OCI-LY7 (cell line): ENCODE results near the gene FTO. TPM values are rescaled to one million over a fixed set of nuclear protein-coding genes. Genes with fewer than 3 reads are reported as not detected.

ENCODE experiments used
- BruUV-seq: library from RNA; stranded (reverse); fragments of 400-500 nt; replicated peaks from 2 replicates; lab custom pipeline; 2021; lab: Mats Ljungman, UMichigan
- CTCF ChIA-PET: fragments of 300-600 bp; sonication (Branson Sonifier 250); formaldehyde crosslinking; loops from one replicate; lab custom pipeline; 2022; ENCODE audit warnings: antibody characterized with exemption; ENCODE audit not compliant: unreplicated experiment; lab: Charles Lee
- POLR2A ChIA-PET: fragments of 300-600 bp; sonication (Branson Sonifier 250); formaldehyde crosslinking; loops from one replicate; lab custom pipeline; 2022; ENCODE audit warnings: antibody characterized with exemption; lab: Charles Lee
- DNase-seq: peaks from one replicate; pipeline ENCODE4 v3.0.0-alpha.2; 2015; ENCODE audit warnings: low spot score
- H2AFZ ChIP-seq: fragments of 200-600 bp; sonication (generic), shearing (Covaris generic); 2 replicates; pipeline ENCODE4 v1.6.1; 2014; ENCODE audit warnings: mild to moderate bottlenecking, antibody characterized with exemption, low read length, moderate library complexity
- H3K27ac ChIP-seq: fragments of 200-600 bp; sonication (generic); 2 replicates; pipeline ENCODE4 v1.5.1; 2014; ENCODE audit warnings: mixed run types, low read depth, mild to moderate bottlenecking, moderate library complexity, low read length, inconsistent platforms; ENCODE audit not compliant: poor library complexity, severe bottlenecking
- H3K36me3 ChIP-seq: fragments of 200-600 bp; sonication (generic); 2 replicates; pipeline ENCODE4 v1.6.1; 2014; ENCODE audit warnings: mild to moderate bottlenecking, antibody characterized with exemption, low read length, moderate library complexity, mixed read lengths; ENCODE audit not compliant: insufficient read depth
- H3K4me1 ChIP-seq: fragments of 200-600 bp; sonication (generic); 2 replicates; pipeline ENCODE4 v1.5.1; 2014; ENCODE audit warnings: mild to moderate bottlenecking, low read length; ENCODE audit not compliant: insufficient read depth, poor library complexity, severe bottlenecking
- H3K4me2 ChIP-seq: fragments of 200-600 bp; sonication (generic); 2 replicates; pipeline ENCODE4 v1.6.1; 2014; ENCODE audit warnings: mild to moderate bottlenecking, low read length
- H3K4me3 ChIP-seq: fragments of 200-600 bp; sonication (generic); 2 replicates; pipeline ENCODE4 v1.5.1; 2014; ENCODE audit warnings: mild to moderate bottlenecking, low read depth, low read length; ENCODE audit not compliant: poor library complexity, severe bottlenecking
- H3K79me2 ChIP-seq: fragments of 200-600 bp; sonication (generic); 2 replicates; pipeline ENCODE4 v1.6.1; 2016; ENCODE audit warnings: low read depth, mild to moderate bottlenecking, low read length, moderate library complexity, mixed read lengths; ENCODE audit not compliant: insufficient read depth
- H3K9me2 ChIP-seq: fragments of 200-600 bp; sonication (generic); 2 replicates; pipeline ENCODE4 v1.6.1; 2016; ENCODE audit warnings: mild to moderate bottlenecking, low read length, mixed read lengths; ENCODE audit not compliant: insufficient read depth
- H3K9me3 ChIP-seq: fragments of 200-600 bp; sonication (generic); 2 replicates; pipeline ENCODE4 v1.6.1; 2014; ENCODE audit warnings: mild to moderate bottlenecking, mixed run types, low read length, mixed read lengths
- H4K20me1 ChIP-seq: fragments of 200-600 bp; sonication (generic); 2 replicates; pipeline ENCODE4 v1.6.1; 2014; ENCODE audit warnings: mild to moderate bottlenecking, antibody characterized with exemption, low read length, moderate library complexity, mixed read lengths; ENCODE audit not compliant: insufficient read depth
- CTCF ChIP-seq: fragments of 200-600 bp; sonication (generic); conservative IDR thresholded peaks from 2 replicates; pipeline ENCODE4 v1.5.1; 2014; ENCODE audit warnings: mild to moderate bottlenecking, antibody characterized with exemption, low read length, moderate library complexity, mixed read lengths
- EZH2phosphoT487 ChIP-seq: fragments of 200-600 bp; sonication (generic); IDR thresholded peaks from 2 replicates; pipeline ENCODE4 v1.6.1; 2018; ENCODE audit warnings: low read depth, borderline replicate concordance, mild to moderate bottlenecking, mixed run types, antibody characterized with exemption, low read length, moderate library complexity, mixed read lengths
- intact Hi-C: fragments of 100-400 bp; cut with micrococcal nuclease; formaldehyde crosslinking; loops from one replicate; pipeline ENCODE4 v1.10.0; 2022; ENCODE audit not compliant: unreplicated experiment
- total RNA-seq, 2 experiments: library from RNA; depleted of rRNA in 1 of 2; stranded (reverse); fragments of >200 nt in 1 of 2; shearing (Covaris generic) in 1 of 2; gene quantifications; 2 replicates each; pipeline ENCODE4 v1.2.3, GENCODE V29; 2014 to 2022

FTO gene
- total RNA-seq, 2 experiments from 2014 or later = 57.1 to 68.0 TPM

GRCh38 chr16:53753431-53753830 is 49.5 kb downstream of the FTO start:
- no TSS peak for BruUV-seq
- Histone ChIP-seq H3K4me3 (no peak overlapping the region), H3K79me2 (no peaks in the 10 kb centered on the region), H3K9me2 (no peaks in the 10 kb centered on the region), H3K27ac (no peak overlapping the region), H3K9me3 (no peaks in the 10 kb centered on the region), H4K20me1 (peaks cover 8% of the 10 kb centered on the region), H3K4me2 (no peak overlapping the region), H3K4me1 (peaks cover 8% of the 10 kb centered on the region), H2AFZ (no peak overlapping the region), H3K36me3 (no peaks in the 10 kb centered on the region)
- ChIA-PET POLR2A (interaction anchor here (0.6 to 1.2 kb wide), 3 partner anchors 16 to 40 kb away, joined by 3 to 4 read pairs (median 3); no protein-coding TSS in a partner anchor), CTCF (no interaction called here)
- DNase-seq = no peak
- no peak for TF ChIP-seq EZH2phosphoT487
- no peak for TF ChIP-seq CTCF
- intact Hi-C loops = no loop called here

GRCh38 chr16:53755026-53755910 is 51.3 kb downstream of the FTO start:
- intact Hi-C loops = no loop called here
- DNase-seq = no peak
- H3K36me3 ChIP-seq = no peaks in the 10 kb centered on the region
- peaks cover 8% of the 10 kb centered on the region for H3K4me1 ChIP-seq
- H2AFZ ChIP-seq = no peak overlapping the region
- H3K4me3 ChIP-seq = no peak overlapping the region
- POLR2A ChIA-PET = interaction anchor here (0.8 kb wide), 1 partner anchor 12 kb away, joined by 3 read pairs; no protein-coding TSS in a partner anchor
- H3K27ac ChIP-seq = no peak overlapping the region
- no peaks in the 10 kb centered on the region for H3K9me3 ChIP-seq
- H3K9me2 ChIP-seq = no peaks in the 10 kb centered on the region
- no peak overlapping the region for H3K4me2 ChIP-seq
- TF ChIP-seq EZH2phosphoT487 = no peak
- TF ChIP-seq CTCF = no peak
- BruUV-seq = no TSS peak
- CTCF ChIA-PET = no interaction called here
- no peaks in the 10 kb centered on the region for H3K79me2 ChIP-seq
- peaks cover 8% of the 10 kb centered on the region for H4K20me1 ChIP-seq
